HG02885 (cell line): ENCODE data around the gene CCDC157.
A peak's percentile ranks its signal among the peaks of the same experiment; 100 is the strongest.

Experiments used
- ATAC-seq: cut with Tn5 transposase; IDR thresholded peaks from one replicate; pipeline ENCODE4 v1.9.1; 2021; ENCODE audit warnings: mild to moderate bottlenecking; ENCODE audit not compliant: unreplicated experiment, poor library complexity

Gene CCDC157

DNA sequence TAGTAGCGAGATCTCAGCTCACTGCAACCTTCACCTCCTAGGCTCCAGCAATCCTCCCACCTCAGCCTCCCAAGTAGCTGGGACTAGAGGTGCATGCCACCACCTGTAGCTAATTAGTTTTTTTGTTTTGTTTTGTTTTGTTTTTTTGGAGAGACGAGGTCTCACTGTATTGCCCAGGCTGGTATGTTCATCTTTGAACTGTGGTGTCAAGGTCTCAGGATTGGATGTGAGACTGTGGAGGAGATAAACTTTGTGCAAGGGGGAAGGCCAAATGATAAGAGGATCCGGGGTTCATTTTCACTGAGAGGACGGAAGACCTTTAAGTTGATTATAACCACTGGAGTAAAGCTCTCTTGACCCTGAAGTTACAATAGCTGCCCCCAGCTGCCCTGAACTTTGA lies 48.9 kb downstream of the CCDC157 start:
- no peak for ATAC-seq

DNA sequence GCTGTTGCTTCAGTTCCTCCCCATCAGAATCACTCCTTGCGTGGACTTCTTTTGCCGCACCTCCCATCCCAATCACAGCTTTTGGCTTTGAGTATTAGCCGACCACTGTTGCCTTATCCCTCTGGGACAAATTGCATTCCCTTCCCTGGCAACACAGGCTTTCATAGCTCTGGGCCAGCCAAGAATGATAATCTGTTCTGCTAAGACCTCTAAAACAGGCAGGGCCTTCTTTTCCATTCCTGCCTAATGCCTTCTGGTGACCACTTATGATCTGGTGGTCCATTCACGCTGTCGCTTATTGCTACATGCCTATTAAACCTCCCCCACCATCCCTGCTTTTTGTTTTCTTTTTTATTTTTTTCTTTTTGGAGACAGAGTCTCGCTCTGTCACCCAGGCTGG lies 49.6 kb downstream of the CCDC157 start:
- ATAC-seq = no peak

DNA sequence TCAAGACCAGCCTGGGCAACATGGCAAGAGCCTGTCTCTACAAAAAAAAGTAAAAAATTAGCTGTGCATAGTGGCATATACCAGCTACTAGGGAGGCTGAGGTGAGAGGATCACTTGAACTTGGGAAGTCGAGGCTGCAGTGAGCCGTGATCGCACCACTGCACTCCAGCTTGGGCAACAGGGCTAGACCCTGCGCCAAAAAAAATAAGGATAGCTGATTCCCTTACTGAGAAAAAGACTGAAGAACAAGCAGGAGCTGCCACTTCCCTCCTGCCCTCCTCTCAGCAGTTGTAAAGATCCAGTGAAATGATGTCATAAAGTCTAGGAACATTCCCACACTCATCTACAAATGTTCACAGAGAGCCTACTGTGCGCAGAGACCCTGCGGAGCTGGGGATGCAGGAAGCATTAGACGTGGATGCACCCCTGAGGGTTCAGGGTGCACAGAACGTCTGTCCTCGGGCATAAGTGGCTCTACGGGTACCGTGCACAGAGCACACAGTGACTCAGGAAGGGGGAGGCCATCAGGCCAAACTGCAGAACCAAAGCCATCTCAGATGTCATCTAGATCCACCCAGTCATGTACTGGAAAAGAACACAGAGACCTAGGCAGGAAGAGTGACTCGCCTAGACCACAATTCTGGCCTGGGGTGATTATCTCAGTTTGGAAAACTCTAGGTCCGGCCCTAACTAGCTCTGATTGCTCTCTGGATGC lies 51.7 kb downstream of the CCDC157 start:
- no peak for ATAC-seq

DNA sequence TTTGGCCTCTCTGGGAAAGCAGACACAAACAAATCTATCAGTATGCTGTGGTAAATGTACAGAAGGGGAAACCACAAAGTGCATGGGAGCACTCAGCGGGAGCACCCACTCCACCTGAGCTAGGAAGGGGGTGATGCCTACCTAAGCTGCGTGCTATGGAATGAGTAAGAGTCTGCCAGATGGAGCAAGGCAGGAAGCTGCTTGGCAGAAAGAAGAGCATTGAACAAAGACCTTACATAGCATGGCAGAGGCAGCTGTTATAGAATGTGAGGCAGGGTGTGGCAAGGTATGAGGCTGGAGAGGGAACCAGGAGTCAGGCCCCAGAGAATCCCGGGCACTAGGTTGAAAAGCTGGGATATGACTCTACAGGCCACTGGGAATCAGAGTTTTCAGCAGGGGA lies 55.0 kb downstream of the CCDC157 start:
- ATAC-seq = no peak

DNA sequence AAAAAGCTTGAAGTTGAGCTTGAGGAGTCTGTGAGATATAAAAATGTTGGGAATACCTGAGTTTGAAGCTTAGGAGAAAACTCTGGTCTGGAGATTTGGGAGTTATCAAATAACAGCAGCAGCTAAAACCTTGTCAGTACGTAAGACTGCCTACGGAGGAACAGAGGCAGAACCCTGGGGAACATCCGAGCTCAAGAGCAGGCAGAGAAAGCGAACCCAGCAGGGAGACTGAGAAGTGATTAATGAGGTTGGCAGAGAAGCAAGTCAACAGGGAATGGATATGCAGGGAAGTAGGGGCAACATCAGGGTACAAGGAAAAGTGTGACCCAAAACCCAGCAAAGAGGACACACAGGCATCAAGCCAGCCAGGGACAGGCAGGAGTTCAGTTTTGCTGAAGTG lies 56.2 kb downstream of the CCDC157 start:
- no peak for ATAC-seq

DNA sequence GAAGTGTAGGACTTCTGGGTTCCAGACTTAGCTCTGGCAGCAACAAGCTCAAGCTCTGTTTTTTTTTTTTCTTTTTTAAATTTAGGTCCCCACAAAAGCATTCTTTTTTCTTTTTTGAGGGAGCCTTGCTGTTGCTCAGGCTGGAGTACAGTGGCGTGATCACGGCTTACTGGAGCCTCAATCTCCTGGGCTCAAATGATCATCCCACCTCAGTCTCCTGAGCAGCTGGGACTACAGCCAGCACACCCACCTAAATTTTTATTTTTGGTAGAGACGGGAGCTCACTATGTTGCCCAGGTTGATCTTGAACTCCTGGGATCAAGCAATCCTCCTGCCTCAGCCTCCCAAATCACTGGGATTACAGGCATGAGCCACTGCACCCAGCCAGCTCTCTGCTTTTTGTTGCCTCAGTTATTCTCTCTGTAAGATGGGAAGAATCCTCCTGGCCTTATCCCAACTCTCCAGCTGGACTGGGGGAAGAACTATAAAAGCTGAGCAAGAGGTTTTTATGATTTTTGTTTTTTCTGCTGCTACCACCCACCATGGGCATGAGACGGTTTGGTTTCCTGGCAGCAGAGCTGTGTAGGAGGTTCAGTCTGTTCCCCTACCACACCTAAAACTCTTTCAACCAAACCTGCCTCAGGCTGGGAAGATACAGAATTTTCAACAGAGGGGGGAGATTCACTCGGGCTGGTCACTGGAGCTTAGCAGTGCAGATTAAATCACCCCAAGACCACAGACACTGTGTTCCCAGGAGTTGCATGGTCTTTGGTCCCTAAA lies 57.1 kb downstream of the CCDC157 start:
- no peak for ATAC-seq

DNA sequence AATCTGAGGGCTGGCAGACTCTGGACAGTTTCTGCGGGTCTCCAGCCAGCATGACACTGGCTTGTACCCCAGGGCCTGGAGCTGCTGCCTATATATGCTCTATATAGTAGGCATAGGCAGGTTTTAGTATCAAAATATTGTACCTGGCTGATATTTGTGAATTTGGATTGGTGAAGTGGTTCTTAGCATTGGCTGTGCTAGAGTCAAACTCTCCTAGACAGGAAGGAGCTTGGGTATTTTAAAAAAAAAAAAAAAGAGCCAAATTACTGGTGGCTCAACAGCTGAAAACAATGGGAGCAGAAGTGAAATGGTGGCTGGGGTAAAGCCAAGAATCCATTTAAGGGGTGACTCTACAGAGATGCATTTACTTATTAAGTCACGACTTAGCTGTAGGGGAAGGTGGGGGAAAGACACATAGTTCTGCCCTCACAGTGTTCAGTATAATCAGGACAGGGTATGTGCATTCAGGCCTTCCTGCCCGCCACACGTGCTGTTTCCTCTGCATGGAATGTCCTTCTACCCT lies 57.8 kb downstream of the CCDC157 start:
- no peak for ATAC-seq

DNA sequence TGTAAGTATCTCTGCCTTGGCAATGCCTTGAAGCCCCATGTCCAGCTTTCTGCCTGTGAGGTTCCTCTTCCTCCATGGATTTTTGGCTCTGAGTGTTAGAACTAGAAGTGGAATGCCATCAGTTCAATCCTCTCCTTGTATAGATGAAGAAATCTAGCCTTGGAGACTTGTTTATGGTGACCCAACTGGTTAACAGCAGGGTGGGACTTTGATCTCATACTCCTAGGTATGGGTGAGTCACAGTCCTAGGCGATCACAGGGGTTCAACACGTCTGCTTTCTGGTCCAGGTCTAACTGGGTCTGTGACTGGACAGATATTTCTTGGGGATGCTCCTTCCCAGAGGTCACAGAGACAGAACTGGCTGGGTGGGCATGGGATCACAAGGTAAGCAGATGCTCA lies 59.6 kb downstream of the CCDC157 start:
- no peak for ATAC-seq

DNA sequence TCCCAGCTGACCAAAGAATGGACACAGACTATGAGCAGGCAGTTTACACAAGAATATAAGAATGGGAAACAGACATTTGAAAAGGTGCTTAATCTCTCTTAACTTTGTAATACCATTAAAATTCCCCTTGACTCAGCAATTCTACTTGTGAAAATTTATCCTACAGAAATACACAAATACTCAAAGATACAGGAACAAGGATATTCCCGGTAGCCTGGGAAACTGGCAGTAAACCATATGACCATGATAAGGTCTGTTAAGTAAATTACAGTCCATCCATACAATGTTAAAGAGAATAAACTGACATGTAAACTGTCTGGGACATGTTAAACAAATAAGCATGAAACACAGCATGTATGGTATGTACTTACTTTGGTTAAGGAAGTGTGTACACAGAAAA lies 60.0 kb downstream of the CCDC157 start:
- ATAC-seq = no peak

DNA sequence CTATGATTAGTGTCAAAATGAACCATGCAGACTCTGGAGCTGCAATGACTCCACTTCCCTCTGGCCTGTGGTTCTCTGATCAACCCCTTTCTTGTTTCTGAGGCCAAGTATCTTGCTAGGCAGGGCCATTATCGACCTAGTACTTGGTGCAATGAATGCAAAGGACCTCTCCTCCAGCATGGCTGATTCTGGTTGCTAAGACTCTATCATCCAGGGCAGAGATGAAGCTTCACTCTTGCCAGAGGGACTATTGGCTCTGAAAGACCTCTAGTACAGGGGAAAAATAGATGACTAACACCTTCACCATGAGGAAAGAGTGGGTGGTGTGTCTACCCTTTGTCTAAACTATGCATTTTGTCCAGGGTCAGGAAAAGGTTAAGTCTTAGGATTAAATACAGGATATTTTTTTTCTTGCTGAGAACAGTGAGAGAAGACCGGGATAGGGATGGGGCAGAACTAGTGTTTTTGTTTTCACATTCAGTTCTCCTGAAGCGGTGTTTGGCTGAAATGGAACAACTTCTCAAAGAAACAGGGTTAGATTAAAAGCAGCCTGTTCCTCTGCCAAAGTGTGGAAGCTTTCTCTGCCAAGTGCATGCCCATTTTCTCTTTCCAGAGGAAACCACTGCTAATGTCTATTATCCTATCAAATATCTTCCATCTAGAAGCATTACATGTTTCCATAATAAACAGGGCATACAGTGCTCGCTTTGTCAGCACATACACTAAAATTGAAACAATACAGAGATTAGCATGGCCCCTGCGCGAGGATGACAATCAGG lies 63.7 kb downstream of the CCDC157 start:
- no peak for ATAC-seq

DNA sequence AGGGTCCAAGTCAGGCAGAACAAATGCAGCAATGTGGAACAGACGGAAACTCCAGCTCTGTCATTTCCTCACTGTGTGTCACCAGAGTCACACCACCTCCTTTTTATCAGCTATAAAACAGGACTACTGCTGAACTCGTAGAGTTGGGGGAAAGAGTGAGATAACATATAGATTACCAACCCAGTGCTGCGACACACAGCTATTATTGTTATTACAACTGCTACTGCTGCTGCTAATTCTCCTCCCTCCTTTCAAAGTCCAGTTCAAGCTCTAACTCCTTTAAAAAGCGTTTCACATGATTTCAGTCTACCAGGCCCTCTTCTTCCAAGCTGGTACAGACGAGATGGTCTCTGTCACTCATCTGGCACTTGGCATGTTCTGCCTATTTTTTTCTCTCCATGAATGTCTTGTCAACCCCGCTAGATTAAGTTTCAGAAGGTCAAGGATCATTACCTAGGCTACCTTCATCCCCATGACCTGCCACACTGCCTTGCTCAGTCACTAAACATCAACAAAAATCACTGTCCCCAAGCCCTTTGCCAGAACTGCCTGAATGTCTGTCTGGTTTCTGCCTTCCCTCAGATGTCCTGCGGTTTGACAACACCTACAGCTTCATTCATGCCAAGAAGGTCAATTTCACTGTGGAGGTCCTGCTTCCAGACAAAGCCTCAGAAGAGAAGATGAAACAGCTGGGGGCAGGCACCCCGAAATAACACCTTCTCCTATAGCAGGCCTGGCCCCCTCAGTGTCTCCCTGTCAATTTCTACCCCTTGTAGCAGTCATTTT lies 65.1 kb downstream of the CCDC157 start:
- no peak for ATAC-seq

DNA sequence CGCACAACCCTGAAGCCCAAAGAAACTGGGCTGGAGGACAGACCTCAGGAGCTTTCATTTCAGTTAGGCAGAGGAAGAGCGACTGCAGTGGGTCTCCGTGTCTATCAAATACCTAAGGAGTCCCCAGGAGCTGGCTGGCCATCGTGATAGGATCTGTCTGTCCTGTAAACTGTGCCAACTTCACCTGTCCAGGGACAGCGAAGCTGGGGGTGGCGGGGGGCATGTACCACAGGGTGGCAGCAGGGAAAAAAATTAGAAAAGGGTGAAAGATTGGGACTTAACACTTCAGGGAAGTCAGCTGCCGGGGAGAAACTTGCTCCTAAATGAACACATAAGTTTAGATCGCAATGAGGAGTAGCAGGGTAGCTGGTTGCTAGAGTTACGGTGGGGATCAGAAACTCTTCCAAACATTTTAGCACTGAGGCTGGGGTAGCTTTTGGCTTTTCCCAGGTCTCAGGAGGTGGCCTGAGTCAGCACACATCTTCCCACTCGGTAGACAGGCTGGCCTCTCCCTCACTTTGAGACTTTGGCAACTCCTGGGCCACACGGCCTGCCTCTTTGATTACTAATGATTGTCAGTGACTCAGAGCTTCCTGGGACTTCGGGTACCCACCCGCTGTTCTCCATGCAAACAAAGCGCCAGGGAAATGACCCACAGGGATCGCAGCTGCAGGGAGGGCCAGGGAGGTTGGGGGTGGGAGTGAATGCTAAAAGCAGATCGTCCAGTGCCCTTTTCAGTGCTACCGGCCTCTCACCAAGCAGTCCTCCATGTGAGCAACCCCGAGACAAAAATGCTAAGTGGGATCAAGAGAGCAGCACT lies 65.9 kb downstream of the CCDC157 start:
- ATAC-seq = no peak

DNA sequence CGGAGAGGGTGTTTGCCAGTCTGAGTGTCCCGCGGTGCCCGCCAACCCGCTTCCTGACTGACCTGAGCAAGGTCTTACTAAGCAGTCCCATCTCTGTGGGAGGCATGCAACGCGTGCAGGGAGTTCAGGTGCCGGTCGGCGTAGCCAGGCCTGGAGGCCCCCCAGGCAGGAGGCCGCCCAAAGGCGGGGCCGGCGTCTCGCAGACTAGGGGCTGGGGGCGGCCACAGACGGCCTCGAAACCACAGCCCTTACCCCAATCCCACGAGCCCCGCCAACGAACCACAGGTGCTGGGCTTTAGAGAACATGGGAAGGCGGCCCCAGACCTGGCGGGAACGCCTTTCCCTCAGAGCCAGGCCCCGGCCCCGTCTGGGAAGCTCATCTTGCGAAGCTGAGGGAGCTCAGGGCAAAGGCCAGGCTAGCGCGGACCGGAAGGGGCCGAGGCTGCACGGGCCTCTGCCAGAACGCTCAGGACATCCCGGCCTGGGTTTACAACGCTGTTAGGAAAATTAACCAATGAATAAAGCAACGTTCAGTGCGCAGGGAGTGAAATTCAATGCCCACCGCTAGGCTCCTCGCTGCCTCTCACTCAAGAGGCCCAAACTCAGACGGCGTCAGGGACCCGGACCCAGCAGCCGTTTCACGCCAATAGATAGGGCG lies 66.6 kb downstream of the CCDC157 start:
- ATAC-seq = peak; percentile 26

DNA sequence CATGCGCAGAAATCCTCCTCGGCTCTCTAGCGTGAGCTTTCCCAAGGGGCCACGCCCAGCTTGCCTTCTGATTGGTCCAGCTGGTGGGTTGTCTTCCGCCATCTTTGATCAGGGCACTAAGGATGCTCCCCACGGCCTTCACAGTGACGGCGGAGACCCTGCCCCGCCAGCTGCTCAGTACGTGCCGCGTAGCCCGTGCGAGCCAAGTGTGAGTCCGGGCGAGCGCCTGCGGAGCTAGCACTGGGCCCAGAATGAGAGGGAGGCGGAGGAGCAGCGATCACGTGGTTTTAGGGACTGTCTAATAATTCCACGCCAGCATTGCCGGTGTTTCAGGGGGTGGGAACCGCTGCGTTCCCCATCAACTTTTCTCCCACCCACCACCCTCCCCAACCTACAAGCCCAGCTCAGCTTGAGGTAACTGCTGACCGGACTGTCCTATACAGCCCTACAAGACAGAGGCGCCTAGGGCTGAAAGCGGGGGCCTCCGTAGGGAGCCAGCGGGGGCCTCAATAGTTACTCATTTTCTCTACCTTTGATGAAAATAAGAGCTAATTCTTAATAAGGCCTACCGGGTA lies 67.2 kb downstream of the CCDC157 start:
- ATAC-seq = peak; percentile 88

DNA sequence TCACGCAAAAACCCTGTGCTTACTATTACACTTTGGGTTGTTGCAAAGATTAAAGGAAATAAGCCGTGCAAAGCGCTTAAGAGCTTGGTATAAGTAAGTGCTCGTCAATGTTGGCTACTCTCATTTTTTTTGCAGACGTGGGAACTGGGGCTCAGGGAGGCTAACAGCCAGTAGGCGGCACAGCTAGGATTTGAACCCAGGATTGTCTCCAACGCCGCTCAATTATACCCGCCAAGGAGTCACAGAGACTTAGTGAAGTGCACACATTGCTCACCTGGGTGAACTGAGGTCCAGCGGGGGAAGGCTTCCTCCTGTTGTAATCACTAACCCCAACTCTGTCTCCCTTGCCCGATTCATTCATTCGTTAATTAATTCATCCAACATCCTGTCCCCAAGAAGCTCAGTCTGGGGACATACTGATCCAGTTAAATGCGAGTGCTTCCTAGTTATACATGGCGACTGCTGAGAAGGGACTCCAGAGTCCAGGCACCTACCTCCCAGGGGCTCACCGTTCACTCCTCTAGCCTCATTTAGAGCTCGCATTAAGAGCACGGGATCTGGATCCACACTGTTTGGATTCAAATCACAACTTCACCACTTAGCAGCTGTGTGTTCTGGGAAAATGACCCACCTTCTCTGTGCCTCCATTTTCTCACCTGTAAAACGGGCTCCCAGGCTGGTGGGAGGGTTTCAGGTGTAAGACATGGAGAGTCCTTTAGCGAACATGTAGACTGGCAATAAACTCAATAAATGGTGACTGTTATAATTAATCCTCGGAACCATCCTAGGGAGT lies 67.9 kb downstream of the CCDC157 start:
- ATAC-seq = no peak

DNA sequence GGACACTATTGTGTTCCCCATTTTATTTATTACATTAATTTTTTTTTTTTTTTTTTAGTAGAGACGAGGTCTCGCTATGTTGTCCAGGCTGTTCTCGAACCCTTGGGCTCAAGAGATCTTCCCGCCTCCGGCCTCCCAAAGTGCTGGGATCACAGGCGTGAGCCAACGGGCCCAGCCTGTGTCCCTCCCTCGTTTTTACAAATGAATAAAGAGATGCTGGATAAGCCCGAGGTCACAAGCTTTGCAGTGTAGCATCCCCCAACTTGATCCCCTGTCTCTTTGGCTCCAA lies 68.5 kb downstream of the CCDC157 start:
- no peak for ATAC-seq

DNA sequence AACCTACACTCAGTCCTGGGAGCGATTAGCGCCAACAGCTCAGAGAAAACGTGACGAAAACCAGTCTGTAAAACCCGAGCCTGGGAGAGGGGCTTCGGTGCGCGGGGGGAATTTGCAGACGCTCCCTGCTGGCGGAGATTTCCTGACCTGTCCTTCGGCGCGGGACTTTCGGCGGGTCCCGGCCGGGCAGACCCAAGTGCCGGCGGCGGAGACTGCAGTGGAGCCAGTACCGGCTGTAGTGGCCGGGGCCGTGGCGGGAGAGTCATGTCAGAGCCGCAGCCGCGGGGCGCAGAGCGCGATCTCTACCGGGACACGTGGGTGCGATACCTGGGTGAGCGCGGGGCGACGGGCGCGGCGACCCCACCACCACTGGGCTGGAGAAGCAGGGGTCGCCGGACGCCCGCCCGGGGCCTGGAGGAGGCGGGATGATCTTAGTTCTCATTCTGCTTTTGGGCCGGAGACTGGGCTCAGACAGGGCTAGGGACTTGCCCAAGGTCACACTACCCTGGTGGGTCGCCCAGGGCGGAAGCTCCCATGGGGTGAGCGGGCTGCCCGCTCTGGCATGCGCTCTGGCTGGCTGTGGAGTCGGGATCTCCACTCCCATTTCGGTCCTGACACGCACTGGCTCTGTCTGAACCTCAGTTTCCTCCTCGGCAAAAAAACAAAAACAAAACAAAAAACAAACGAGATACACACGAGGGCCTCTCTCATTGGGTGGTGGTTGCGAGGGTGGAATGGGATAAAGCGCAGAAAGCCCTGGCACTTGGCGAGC lies 69.0 kb downstream of the CCDC157 start, which contains the start of gene MTFP1:
TSS of gene MTFP1 (plus strand) at position 153 of the 772 bp plus-strand sequence. CDS start at position 265, 112 bp downstream.
- no peak for ATAC-seq
